HEK293T (cell line): ENCODE data around the gene SH3GL2.

ENCODE experiments used
- CTCF ChIA-PET: fragments of 350-600 bp; formaldehyde crosslinking; extraction: SDS; loops from one replicate; lab custom pipeline; 2021; ENCODE audit warnings: antibody characterized with exemption, inconsistent platforms; lab: Yijun Ruan, JAX
- POLR2A ChIA-PET: fragments of 350-600 bp; formaldehyde crosslinking; extraction: SDS; loops from one replicate; lab custom pipeline; 2020; ENCODE audit warnings: antibody characterized with exemption, inconsistent platforms; lab: Yijun Ruan, JAX
- DNase-seq: peaks from one replicate; pipeline ENCODE4 v3.0.0; 2012; ENCODE audit warnings: mixed read lengths; ENCODE audit errors: extremely low spot score
- ARNT ChIP-seq: fragments of 450-650 bp; IDR thresholded peaks from 2 replicates; pipeline ENCODE4 v1.6.1; 2017; ENCODE audit warnings: mild to moderate bottlenecking
- BHLHE40 ChIP-seq: fragments of 450-650 bp; IDR thresholded peaks from 2 replicates; pipeline ENCODE4 v1.6.1; 2016; ENCODE audit warnings: mild to moderate bottlenecking, moderate library complexity, borderline replicate concordance
- CTBP1 ChIP-seq: fragments of 450-650 bp; IDR thresholded peaks from 2 replicates; pipeline ENCODE4 v1.6.1; 2016; ENCODE audit warnings: borderline replicate concordance
- ELF4 ChIP-seq: fragments of 450-650 bp; IDR thresholded peaks from 2 replicates; pipeline ENCODE4 v1.6.1; 2017; ENCODE audit warnings: antibody characterized with exemption
- FOXA1 ChIP-seq: fragments of 450-650 bp; IDR thresholded peaks from 2 replicates; pipeline ENCODE4 v1.6.1; 2016; ENCODE audit warnings: mild to moderate bottlenecking
- FOXK2 ChIP-seq: fragments of 450-650 bp; IDR thresholded peaks from 2 replicates; pipeline ENCODE4 v1.6.1; 2016; ENCODE audit warnings: mild to moderate bottlenecking
- FOXM1 ChIP-seq: fragments of 450-650 bp; IDR thresholded peaks from 2 replicates; pipeline ENCODE4 v1.6.1; 2017; ENCODE audit warnings: mild to moderate bottlenecking, borderline replicate concordance
- HDGF ChIP-seq: fragments of 450-650 bp; IDR thresholded peaks from 2 replicates; pipeline ENCODE4 v1.6.1; 2017; ENCODE audit warnings: antibody characterized with exemption, borderline replicate concordance
- L3MBTL2 ChIP-seq: fragments of 450-650 bp; conservative IDR thresholded peaks from 2 replicates; pipeline ENCODE4 v1.6.1; 2016; ENCODE audit warnings: mild to moderate bottlenecking
- LEF1 ChIP-seq: fragments of 450-650 bp; IDR thresholded peaks from 2 replicates; pipeline ENCODE4 v1.6.1; 2017; ENCODE audit warnings: mild to moderate bottlenecking, borderline replicate concordance
- NFRKB ChIP-seq: fragments of 450-650 bp; IDR thresholded peaks from 2 replicates; pipeline ENCODE4 v1.6.1; 2016; ENCODE audit warnings: mild to moderate bottlenecking, moderate library complexity
- SP1 ChIP-seq: fragments of 450-650 bp; IDR thresholded peaks from 2 replicates; pipeline ENCODE4 v1.6.1; 2017
- SUZ12 ChIP-seq: fragments of 450-650 bp; IDR thresholded peaks from 2 replicates; pipeline ENCODE4 v1.6.1; 2016; ENCODE audit warnings: mild to moderate bottlenecking
- TARDBP ChIP-seq: fragments of 450-650 bp; IDR thresholded peaks from 2 replicates; pipeline ENCODE4 v1.6.1; 2016
- ZNF384 ChIP-seq: fragments of 450-650 bp; IDR thresholded peaks from 2 replicates; pipeline ENCODE4 v1.6.1; 2016
- TF ChIP-seq, protein P1 (sequence below): fragments of 450-650 bp; IDR thresholded peaks from 2 replicates; pipeline ENCODE4 v1.6.1; 2016

Gene SH3GL2

DNA sequence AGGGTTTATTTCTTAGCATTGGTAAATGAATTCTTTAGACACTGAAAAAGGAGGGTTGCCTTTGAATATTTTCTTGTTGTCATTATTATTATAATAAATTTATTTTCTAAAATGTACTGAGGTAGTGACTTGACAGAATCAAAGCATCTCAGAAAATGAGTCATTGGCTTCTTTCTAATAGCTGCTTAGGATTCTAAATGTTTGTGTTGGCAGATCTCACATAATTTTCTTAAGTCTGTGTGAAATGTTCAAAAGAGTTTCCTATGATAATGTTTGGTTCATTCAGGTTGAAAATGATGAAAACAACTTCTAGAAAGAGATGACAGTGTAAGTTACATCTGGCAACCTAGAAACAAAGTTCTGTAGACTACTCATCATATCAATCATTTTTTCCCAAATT, 69.7 kb downstream of the SH3GL2 start:
- POLR2A ChIA-PET, result no interaction called here
- CTCF ChIA-PET, result no interaction called here
- no peak for DNase-seq
- TF ChIP-seq ELF4 (no peak), ZNF384 (no peak), TARDBP (no peak), SUZ12 (no peak), ARNT (no peak), LEF1 (no peak), BHLHE40 (no peak), CTBP1 (no peak), FOXA1 (no peak), FOXK2 (no peak), HDGF (no peak), FOXM1 (no peak), L3MBTL2 (no peak), SP1 (no peak), NFRKB (no peak)
- TF ChIP-seq, protein P1, sequence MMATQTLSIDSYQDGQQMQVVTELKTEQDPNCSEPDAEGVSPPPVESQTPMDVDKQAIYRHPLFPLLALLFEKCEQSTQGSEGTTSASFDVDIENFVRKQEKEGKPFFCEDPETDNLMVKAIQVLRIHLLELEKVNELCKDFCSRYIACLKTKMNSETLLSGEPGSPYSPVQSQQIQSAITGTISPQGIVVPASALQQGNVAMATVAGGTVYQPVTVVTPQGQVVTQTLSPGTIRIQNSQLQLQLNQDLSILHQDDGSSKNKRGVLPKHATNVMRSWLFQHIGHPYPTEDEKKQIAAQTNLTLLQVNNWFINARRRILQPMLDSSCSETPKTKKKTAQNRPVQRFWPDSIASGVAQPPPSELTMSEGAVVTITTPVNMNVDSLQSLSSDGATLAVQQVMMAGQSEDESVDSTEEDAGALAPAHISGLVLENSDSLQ, result no peak

DNA sequence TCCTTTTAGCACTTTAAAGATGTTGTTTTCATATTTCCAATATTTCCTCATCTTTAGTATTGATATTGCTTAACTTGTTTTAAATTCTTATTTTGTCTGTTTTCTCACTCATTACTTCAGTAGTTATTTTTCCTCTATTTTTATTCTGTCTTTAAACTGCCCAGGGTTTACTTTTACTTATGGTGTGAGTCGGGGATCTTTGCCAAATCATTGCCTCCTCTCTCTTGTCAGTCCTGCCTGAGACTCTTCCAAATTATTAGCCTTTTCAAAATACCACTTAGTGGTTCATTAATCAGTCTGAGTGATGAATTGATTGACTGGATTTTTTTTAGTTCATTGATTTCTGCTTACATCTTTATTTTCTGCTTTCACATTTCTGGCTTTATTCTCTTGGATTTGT, 72.9 kb downstream of the SH3GL2 start:
- POLR2A ChIA-PET, result no interaction called here

DNA sequence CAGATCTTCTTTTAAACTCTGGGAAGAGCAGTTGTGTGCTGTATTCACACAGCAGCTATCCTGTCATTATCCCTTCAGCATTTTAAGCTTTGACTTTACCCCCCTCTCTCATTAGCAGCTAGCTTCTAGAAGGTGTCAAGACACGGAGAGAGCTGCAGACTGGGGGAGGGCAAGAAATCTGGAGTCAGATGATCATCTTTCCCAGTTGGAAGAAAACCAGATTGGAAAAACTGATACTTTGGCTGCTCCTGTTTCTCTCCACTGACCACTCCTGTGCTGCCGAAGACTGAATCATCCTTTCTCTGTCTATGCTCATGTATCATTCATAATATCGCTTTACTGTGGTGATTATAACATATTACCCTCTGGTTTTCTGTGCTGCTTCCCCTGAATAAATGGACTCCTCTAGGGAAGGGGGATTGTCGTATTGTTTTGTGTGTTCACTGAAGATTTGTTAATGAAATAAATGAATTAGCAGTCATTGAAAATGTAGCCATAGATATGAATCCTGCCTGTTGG, 75.1 kb downstream of the SH3GL2 start:
- ChIA-PET CTCF (no interaction called here), POLR2A (no interaction called here)
- TF ChIP-seq FOXA1 (no peak), BHLHE40 (no peak), SP1 (no peak), L3MBTL2 (no peak)
- no peak for DNase-seq

More for the DNA sequence above, 72.9 kb downstream of the SH3GL2 start:
- CTCF ChIA-PET, result no interaction called here
- TF ChIP-seq HDGF (no peak), BHLHE40 (no peak), ZNF384 (no peak)
- DNase-seq, result no peak

DNA sequence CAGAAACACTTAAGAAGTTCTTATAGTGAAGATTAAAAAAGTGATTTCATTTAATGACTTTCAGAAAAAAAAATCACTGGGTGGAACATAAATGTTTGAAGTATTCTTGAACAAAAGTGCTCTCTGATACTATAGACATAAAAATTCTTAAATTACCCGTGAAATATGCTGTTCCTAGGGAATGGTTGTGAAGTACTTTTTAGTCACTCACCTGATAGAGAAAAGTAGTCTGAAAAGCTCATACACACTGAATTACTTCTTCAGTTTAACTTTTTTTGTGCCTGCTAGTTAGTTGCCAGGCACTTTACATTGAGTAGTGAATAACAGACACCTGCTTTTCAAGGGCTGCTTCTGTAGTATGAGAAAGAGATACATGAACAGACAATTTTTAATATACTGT, 78.0 kb downstream of the SH3GL2 start:
- POLR2A ChIA-PET, result no interaction called here
- DNase-seq, result no peak
- TF ChIP-seq TARDBP (no peak), CTBP1 (no peak), ZNF384 (no peak), SP1 (no peak), FOXA1 (no peak), L3MBTL2 (no peak), SUZ12 (no peak), LEF1 (no peak), ARNT (no peak), HDGF (no peak)
- TF ChIP-seq, protein P1, result no peak
- CTCF ChIA-PET, result no interaction called here

DNA sequence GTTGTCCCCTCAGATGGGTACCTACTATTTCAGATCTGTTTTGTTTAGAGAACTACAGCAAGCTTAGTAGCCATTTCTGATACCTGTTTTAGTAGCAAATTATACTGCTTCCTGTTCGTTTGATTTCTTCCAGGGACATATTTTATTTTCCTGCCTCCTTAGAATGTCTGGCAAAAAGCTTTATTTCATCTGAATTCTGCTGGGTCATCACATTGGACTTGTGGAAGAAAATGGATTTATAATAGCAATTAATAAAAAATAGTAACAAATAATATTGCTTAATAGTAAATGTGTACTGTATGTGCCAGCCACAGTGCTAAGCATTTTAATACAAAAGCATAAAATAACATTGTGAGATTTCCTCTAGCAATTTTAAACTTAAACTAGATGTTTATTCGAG, 79.4 kb downstream of the SH3GL2 start:
- DNase-seq, result no peak
- TF ChIP-seq FOXA1 (no peak), CTBP1 (no peak), ELF4 (no peak)
- ChIA-PET POLR2A (no interaction called here), CTCF (no interaction called here)

DNA sequence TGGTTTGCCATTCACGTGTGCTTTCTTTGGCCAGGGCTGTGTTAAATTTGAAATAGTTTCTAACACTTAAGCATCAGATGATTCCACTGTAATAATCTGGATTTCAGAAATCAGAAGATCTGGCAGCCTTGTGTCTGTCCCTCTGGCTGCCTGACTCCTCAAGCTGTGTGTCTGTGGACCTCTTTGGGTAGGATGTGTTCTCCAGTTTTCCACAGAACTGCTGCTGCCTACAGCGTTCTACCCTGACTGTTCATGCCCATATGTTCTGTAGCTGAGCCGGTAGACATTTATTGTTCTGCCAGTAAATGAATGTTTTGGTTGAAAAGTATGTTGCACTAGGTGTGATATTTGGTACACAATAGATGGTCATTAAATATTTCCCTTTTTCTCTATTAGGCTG, 81.3 kb downstream of the SH3GL2 start:
- ChIA-PET POLR2A (no interaction called here), CTCF (no interaction called here)
- TF ChIP-seq SUZ12, result no peak
- no peak for TF ChIP-seq ARNT
- TF ChIP-seq, protein P1, result no peak
- no peak for TF ChIP-seq LEF1
- no peak for TF ChIP-seq ELF4
- no peak for TF ChIP-seq BHLHE40
- TF ChIP-seq SP1, result no peak
- TF ChIP-seq NFRKB, result no peak
- no peak for TF ChIP-seq CTBP1
- no peak for TF ChIP-seq TARDBP
- no peak for DNase-seq

DNA sequence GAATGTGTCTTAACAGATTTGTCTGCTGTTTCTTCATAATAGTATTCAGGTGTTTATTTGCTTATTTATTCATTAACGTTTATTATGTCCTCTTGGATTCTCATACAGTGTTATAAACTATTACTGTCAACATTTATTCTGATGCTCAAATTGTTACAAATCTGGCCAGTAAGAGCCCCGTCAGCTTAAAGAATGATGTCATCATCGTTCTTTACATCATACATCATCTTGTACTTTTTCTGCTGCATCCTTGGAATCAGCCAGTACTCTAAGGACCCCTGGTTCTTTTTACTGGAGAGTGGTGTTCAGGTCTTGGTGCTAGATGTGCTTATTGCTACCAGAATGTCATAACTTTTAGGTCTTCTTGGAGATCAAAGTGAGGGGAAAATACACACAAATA, 86.6 kb downstream of the SH3GL2 start:
- DNase-seq, result no peak
- CTCF ChIA-PET, result no interaction called here
- POLR2A ChIA-PET, result no interaction called here
- TF ChIP-seq L3MBTL2, result no peak
- no peak for TF ChIP-seq HDGF

DNA sequence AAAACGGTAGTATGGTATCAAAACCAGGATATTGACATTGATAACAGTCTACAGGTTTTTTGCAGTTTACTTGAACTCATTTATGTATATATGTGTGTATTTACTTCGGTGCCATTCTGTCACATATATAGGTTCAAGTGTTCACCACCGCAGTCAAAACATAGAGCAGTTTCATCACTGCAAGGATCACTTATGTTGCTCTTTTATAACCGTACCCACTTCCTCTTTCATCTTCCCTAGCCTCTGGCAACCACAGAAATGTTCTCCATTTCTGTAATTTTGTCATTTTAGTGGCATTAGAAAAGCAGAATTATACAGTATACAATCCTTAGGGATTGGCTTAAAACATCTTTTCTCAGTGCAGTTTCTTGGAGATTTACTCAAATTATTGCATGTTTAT, 90.3 kb downstream of the SH3GL2 start:
- TF ChIP-seq, protein P1, result no peak
- TF ChIP-seq ELF4, result no peak
- no peak for TF ChIP-seq ARNT
- TF ChIP-seq L3MBTL2, result no peak
- no peak for TF ChIP-seq LEF1
- TF ChIP-seq FOXM1, result no peak
- no peak for TF ChIP-seq CTBP1
- TF ChIP-seq BHLHE40, result no peak
- no peak for TF ChIP-seq FOXA1
- CTCF ChIA-PET, result no interaction called here
- POLR2A ChIA-PET, result no interaction called here
- DNase-seq, result no peak
